ENCODE data around the gene SYT7. TPM values are rescaled to one million over a fixed set of nuclear protein-coding genes. Genes with fewer than 3 reads are reported as not detected.

Gene SYT7
- polyA plus RNA-seq, 2 of the 4 experiments (the other 2 are of a cell fraction) = 0.37 to 1.0 TPM

DNA sequence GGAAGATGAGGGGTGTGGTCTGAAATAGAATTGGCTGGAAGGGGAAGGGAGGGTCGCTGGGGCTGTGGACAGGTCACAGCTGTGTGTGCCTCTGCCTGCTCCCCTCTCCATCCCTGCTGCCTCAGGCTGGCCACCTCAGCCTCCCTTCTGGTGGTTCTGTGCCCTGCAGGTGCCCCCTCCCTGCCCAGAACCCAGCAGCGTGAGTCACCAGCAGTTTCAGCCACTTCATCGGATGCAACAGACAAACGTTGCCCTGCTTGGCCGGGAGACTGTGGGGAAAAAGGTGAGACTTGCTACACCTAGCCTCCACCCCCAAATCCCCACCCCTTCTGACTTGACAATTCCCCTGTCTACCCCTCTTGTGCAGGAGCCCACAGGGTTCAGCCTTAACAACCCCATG lies 94.1 kb downstream of the SYT7 start (continued):
- TF ChIP-seq, protein P1, sequence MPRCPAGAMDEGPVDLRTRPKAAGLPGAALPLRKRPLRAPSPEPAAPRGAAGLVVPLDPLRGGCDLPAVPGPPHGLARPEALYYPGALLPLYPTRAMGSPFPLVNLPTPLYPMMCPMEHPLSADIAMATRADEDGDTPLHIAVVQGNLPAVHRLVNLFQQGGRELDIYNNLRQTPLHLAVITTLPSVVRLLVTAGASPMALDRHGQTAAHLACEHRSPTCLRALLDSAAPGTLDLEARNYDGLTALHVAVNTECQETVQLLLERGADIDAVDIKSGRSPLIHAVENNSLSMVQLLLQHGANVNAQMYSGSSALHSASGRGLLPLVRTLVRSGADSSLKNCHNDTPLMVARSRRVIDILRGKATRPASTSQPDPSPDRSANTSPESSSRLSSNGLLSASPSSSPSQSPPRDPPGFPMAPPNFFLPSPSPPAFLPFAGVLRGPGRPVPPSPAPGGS (IDR thresholded peaks at IDR 0.05) = no peak
- TF ChIP-seq CHD4 (IDR thresholded peaks at IDR 0.05; ENCODE audit: borderline replicate concordance) = no peak

GRCh38 chr11:61486011-61486620 lies 94.8 kb downstream of the SYT7 start:
- POLR2A ChIA-PET = no interaction called here
- TF ChIP-seq, protein P2, sequence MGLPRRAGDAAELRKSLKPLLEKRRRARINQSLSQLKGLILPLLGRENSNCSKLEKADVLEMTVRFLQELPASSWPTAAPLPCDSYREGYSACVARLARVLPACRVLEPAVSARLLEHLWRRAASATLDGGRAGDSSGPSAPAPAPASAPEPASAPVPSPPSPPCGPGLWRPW (IDR thresholded peaks at IDR 0.05) = no peak
- TF ChIP-seq HOXB13 (CRISPR knock-in tag; IDR thresholded peaks at IDR 0.05; ENCODE audit: low read depth) (no peak), BHLHE40 (IDR thresholded peaks at IDR 0.05; ENCODE audit: low read depth, low read length) (no peak), ZC3H11A (IDR thresholded peaks at IDR 0.05) (no peak), USF2 (IDR thresholded peaks at IDR 0.05) (no peak), ZFP36 (IDR thresholded peaks at IDR 0.05; ENCODE audit: borderline replicate concordance, partially characterized antibody) (no peak), ELK1 (IDR thresholded peaks at IDR 0.05; ENCODE audit: low read depth, low read length) (no peak), CHD4 (IDR thresholded peaks at IDR 0.05; ENCODE audit: borderline replicate concordance) (no peak), ZNF302 (CRISPR knock-in tag; IDR thresholded peaks at IDR 0.05) (no peak), CHD2 (IDR thresholded peaks at IDR 0.05; ENCODE audit: low read length, partially characterized antibody) (no peak)
- TF ChIP-seq, protein P3, sequence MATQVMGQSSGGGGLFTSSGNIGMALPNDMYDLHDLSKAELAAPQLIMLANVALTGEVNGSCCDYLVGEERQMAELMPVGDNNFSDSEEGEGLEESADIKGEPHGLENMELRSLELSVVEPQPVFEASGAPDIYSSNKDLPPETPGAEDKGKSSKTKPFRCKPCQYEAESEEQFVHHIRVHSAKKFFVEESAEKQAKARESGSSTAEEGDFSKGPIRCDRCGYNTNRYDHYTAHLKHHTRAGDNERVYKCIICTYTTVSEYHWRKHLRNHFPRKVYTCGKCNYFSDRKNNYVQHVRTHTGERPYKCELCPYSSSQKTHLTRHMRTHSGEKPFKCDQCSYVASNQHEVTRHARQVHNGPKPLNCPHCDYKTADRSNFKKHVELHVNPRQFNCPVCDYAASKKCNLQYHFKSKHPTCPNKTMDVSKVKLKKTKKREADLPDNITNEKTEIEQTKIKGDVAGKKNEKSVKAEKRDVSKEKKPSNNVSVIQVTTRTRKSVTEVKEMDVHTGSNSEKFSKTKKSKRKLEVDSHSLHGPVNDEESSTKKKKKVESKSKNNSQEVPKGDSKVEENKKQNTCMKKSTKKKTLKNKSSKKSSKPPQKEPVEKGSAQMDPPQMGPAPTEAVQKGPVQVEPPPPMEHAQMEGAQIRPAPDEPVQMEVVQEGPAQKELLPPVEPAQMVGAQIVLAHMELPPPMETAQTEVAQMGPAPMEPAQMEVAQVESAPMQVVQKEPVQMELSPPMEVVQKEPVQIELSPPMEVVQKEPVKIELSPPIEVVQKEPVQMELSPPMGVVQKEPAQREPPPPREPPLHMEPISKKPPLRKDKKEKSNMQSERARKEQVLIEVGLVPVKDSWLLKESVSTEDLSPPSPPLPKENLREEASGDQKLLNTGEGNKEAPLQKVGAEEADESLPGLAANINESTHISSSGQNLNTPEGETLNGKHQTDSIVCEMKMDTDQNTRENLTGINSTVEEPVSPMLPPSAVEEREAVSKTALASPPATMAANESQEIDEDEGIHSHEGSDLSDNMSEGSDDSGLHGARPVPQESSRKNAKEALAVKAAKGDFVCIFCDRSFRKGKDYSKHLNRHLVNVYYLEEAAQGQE (IDR thresholded peaks at IDR 0.05) = no peak
- TF ChIP-seq, protein P1 (IDR thresholded peaks at IDR 0.05) = no peak
- no peaks in the 10 kb centered on the region for H3K4me1 ChIP-seq
- FAIRE-seq (no peak), ATAC-seq (no peak), DNase-seq (ENCODE audit: low read depth in 1 of 2, low spot score in 1 of 2) (no peak)
- no peaks in the 10 kb centered on the region for H3K9me3 ChIP-seq
- H3K4me2 ChIP-seq = no peak overlapping the region
- CTCF ChIA-PET = interaction anchor here (0.6 to 9.1 kb wide), 6 partner anchors 8 to 160 kb away, joined by 3 to 75 read pairs (median 6); no protein-coding TSS in a partner anchor
- H3K4me3 ChIP-seq = no peak overlapping the region
- H3K27ac ChIP-seq = no peak overlapping the region
- WGBS (ENCODE audit: missing lambda C conversion rate) = 66% methylated on average over 6 of the region's 6 CpGs

DNA sequence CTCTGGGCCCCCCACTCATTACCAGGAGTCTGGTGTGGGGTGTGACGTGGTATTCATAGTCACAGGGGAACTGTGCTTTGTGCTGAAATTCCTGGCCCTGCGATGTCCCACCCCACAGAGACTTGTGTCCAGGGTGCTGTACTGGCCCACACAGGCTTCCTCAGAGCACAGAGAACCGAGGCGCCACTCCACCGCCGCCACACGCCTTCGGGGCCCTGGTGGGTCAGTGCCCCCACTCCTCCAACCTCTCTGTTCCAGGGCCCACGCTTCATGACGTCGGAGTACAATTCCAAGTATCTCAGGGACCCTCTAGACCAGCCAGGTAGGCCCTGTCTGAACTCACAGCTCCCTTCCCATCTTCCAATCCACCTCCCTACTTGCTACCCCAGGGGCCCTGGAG lies 95.8 kb downstream of the SYT7 start:
- FAIRE-seq (no peak), ATAC-seq (no peak), DNase-seq (ENCODE audit: low read depth in 1 of 2, low spot score in 1 of 2) (no peak)
- Histone ChIP-seq H3K4me1 (no peaks in the 10 kb centered on the region), H3K4me3 (no peak overlapping the region), H3K4me2 (no peak overlapping the region), H3K9me3 (no peaks in the 10 kb centered on the region), H3K27ac (no peak overlapping the region)
- ChIA-PET POLR2A (no interaction called here), CTCF (interaction anchor here (1.4 to 9.1 kb wide), 5 partner anchors 7 to 38 kb away, joined by 3 to 75 read pairs (median 18); no protein-coding TSS in a partner anchor)
- WGBS (ENCODE audit: missing lambda C conversion rate) = 76% methylated on average over 11 of the region's 11 CpGs
- TF ChIP-seq GATA3 (IDR thresholded peaks at IDR 0.05; ENCODE audit: borderline replicate concordance) (no peak), TFCP2L1 (CRISPR knock-in tag; IDR thresholded peaks at IDR 0.05) (no peak), CEBPB (IDR thresholded peaks at IDR 0.05) (no peak)
- TF ChIP-seq, protein P4, sequence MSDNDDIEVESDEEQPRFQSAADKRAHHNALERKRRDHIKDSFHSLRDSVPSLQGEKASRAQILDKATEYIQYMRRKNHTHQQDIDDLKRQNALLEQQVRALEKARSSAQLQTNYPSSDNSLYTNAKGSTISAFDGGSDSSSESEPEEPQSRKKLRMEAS (IDR thresholded peaks at IDR 0.05) = no peak
- TF ChIP-seq, protein P5, sequence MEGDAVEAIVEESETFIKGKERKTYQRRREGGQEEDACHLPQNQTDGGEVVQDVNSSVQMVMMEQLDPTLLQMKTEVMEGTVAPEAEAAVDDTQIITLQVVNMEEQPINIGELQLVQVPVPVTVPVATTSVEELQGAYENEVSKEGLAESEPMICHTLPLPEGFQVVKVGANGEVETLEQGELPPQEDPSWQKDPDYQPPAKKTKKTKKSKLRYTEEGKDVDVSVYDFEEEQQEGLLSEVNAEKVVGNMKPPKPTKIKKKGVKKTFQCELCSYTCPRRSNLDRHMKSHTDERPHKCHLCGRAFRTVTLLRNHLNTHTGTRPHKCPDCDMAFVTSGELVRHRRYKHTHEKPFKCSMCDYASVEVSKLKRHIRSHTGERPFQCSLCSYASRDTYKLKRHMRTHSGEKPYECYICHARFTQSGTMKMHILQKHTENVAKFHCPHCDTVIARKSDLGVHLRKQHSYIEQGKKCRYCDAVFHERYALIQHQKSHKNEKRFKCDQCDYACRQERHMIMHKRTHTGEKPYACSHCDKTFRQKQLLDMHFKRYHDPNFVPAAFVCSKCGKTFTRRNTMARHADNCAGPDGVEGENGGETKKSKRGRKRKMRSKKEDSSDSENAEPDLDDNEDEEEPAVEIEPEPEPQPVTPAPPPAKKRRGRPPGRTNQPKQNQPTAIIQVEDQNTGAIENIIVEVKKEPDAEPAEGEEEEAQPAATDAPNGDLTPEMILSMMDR (IDR thresholded peaks at IDR 0.05) = no peak
- TF ChIP-seq, protein P6, sequence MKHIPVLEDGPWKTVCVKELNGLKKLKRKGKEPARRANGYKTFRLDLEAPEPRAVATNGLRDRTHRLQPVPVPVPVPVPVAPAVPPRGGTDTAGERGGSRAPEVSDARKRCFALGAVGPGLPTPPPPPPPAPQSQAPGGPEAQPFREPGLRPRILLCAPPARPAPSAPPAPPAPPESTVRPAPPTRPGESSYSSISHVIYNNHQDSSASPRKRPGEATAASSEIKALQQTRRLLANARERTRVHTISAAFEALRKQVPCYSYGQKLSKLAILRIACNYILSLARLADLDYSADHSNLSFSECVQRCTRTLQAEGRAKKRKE (CRISPR knock-in tag; IDR thresholded peaks at IDR 0.05; ENCODE audit: low read depth) = no peak
